ENCODE results near the gene GOLGA3. TPM values are rescaled to one million over a fixed set of nuclear protein-coding genes. Genes with fewer than 3 reads are reported as not detected.

GOLGA3 gene
- total RNA-seq, 1 donor from 2014 or later = 86.7 TPM

GRCh38 chr12:132724506-132725241 is 104.0 kb downstream of the GOLGA3 start:
- Histone ChIP-seq H3K4me1 (ENCODE audit: insufficient read depth, low read length) (peaks cover 11% of the 10 kb centered on the region), H3K36me3 (ENCODE audit: insufficient read depth, low read length) (peaks cover 58% of the 10 kb centered on the region), H3K9me3 (ENCODE audit: insufficient read depth, low read depth, low read length) (no peaks in the 10 kb centered on the region), H3K27ac (ENCODE audit: low read depth, low read length) (peak overlapping the region; percentile 48), H3K4me2 (ENCODE audit: low read length) (no peak overlapping the region), H3K27me3 (ENCODE audit: insufficient read depth, low read length) (no peaks in the 10 kb centered on the region), H3K79me2 (ENCODE audit: insufficient read depth, low read length) (peaks cover 67% of the 10 kb centered on the region), H3K4me3 (ENCODE audit: insufficient read depth, low read depth, low read length) (no peak overlapping the region), H3K9ac (ENCODE audit: low read length) (peak overlapping the region; percentile 23), H2AFZ (ENCODE audit: low read depth, low read length) (no peak overlapping the region), H4K20me1 (ENCODE audit: insufficient read depth, low read length) (peaks cover 91% of the 10 kb centered on the region)
- Mint-ChIP-seq H3K27me3 (ENCODE audit: low read depth, unreplicated experiment) (no peaks in the 10 kb centered on the region), H3K36me3 (ENCODE audit: low read depth, unreplicated experiment) (peaks cover 30% of the 10 kb centered on the region), H3K4me1 (ENCODE audit: low read depth, unreplicated experiment) (peaks cover 3% of the 10 kb centered on the region), H3K27ac (ENCODE audit: unreplicated experiment) (no peak overlapping the region), H3K9me3 (ENCODE audit: unreplicated experiment) (no peaks in the 10 kb centered on the region), H3K4me3 (ENCODE audit: unreplicated experiment) (no peak overlapping the region)
- no peak for FAIRE-seq
- no peak for DNase-seq (ENCODE audit: low read depth)
- no peak for TF ChIP-seq EZH2 (IDR thresholded peaks at IDR 0.05; ENCODE audit: insufficient read depth, low read length)
- TF ChIP-seq CTCF (IDR thresholded peaks at IDR 0.05; ENCODE audit: insufficient read depth, low read depth, low read length) = no peak

- Mint-ChIP-seq H3K4me1 (ENCODE audit: low read depth, unreplicated experiment) (peaks cover 3% of the 10 kb centered on the region), H3K9me3 (ENCODE audit: unreplicated experiment) (no peaks in the 10 kb centered on the region), H3K36me3 (ENCODE audit: low read depth, unreplicated experiment) (peaks cover 28% of the 10 kb centered on the region), H3K4me3 (ENCODE audit: unreplicated experiment) (peak overlapping the region; percentile 6), H3K27me3 (ENCODE audit: low read depth, unreplicated experiment) (no peaks in the 10 kb centered on the region), H3K27ac (ENCODE audit: unreplicated experiment) (no peak overlapping the region)
- peaks cover 11% of the 10 kb centered on the region for H3K4me1 ChIP-seq (ENCODE audit: insufficient read depth, low read length)
- FAIRE-seq (no peak), DNase-seq (ENCODE audit: low read depth) (peak; percentile 77)
- peak overlapping the region; percentile 48 for H3K27ac ChIP-seq (ENCODE audit: low read depth, low read length)
- TF ChIP-seq EZH2 (IDR thresholded peaks at IDR 0.05; ENCODE audit: insufficient read depth, low read length) (no peak), CTCF (IDR thresholded peaks at IDR 0.05; ENCODE audit: insufficient read depth, low read depth, low read length) (no peak)
- H3K4me3 ChIP-seq (ENCODE audit: insufficient read depth, low read depth, low read length) = no peak overlapping the region
- H3K36me3 ChIP-seq (ENCODE audit: insufficient read depth, low read length) = peaks cover 64% of the 10 kb centered on the region
- H2AFZ ChIP-seq (ENCODE audit: low read depth, low read length) = no peak overlapping the region
- H3K4me2 ChIP-seq (ENCODE audit: low read length) = peak overlapping the region; percentile 36
- H3K9me3 ChIP-seq (ENCODE audit: insufficient read depth, low read depth, low read length) = no peaks in the 10 kb centered on the region
- peak overlapping the region; percentile 65 for H3K9ac ChIP-seq (ENCODE audit: low read length)
- H3K79me2 ChIP-seq (ENCODE audit: insufficient read depth, low read length) = peaks cover 66% of the 10 kb centered on the region
- peaks cover 95% of the 10 kb centered on the region for H4K20me1 ChIP-seq (ENCODE audit: insufficient read depth, low read length)
- no peaks in the 10 kb centered on the region for H3K27me3 ChIP-seq (ENCODE audit: insufficient read depth, low read length)
Observed at GRCh38 chr12:132723764-132724140, 104.9 kb downstream of the GOLGA3 start.
